H9 (cell line): ENCODE data around the gene TAF4. TPM values are rescaled to one million over a fixed set of nuclear protein-coding genes. Genes with fewer than 3 reads are reported as not detected.

Experiments
- DNase-seq: peaks from one replicate; pipeline ENCODE4 v3.0.0-alpha.2; 2017
- H2AFZ ChIP-seq: one replicate; pipeline ENCODE4 v1.6.1; 2013; ENCODE audit warnings: mild to moderate bottlenecking, low read length, control low read depth, moderate library complexity
- H2AK5ac ChIP-seq: 2 replicates; pipeline ENCODE4 v1.6.1; 2013; ENCODE audit warnings: low read length, control low read depth, mixed read lengths; ENCODE audit not compliant: insufficient read length
- H2BK120ac ChIP-seq: one replicate; pipeline ENCODE4 v1.6.1; 2013; ENCODE audit warnings: low read depth, mild to moderate bottlenecking, low read length, control low read depth, inconsistent platforms; ENCODE audit not compliant: poor library complexity, severe bottlenecking
- H2BK12ac ChIP-seq: 2 replicates; pipeline ENCODE4 v1.6.1; 2013; ENCODE audit warnings: low read length, control low read depth, mixed read lengths, low read depth; ENCODE audit not compliant: insufficient read length
- H2BK15ac ChIP-seq: 2 replicates; pipeline ENCODE4 v1.6.1; 2013; ENCODE audit warnings: low read depth, low read length, control low read depth
- H2BK20ac ChIP-seq: one replicate; pipeline ENCODE4 v1.6.1; 2013; ENCODE audit warnings: low read depth, mild to moderate bottlenecking, low read length, control low read depth, inconsistent platforms; ENCODE audit not compliant: poor library complexity, severe bottlenecking
- H2BK5ac ChIP-seq: 2 replicates; pipeline ENCODE4 v1.6.1; 2013; ENCODE audit warnings: low read length, control low read depth, mixed read lengths; ENCODE audit not compliant: insufficient read length
- H3K14ac ChIP-seq: 2 replicates; pipeline ENCODE4 v1.6.1; 2013; ENCODE audit warnings: low read length, control low read depth; ENCODE audit not compliant: insufficient read depth
- H3K18ac ChIP-seq: 2 replicates; pipeline ENCODE4 v1.6.1; 2013; ENCODE audit warnings: low read depth, mild to moderate bottlenecking, mixed read lengths, low read length, control low read depth; ENCODE audit not compliant: insufficient read length
- H3K23ac ChIP-seq: 2 replicates; pipeline ENCODE4 v1.6.1; 2013; ENCODE audit warnings: low read length, control low read depth, mixed read lengths, low read depth; ENCODE audit not compliant: insufficient read length
- H3K23me2 ChIP-seq: 2 replicates; pipeline ENCODE4 v1.6.1; 2013; ENCODE audit warnings: low read depth, mild to moderate bottlenecking, mixed read lengths, low read length, control low read depth; ENCODE audit not compliant: insufficient read length, poor library complexity, severe bottlenecking
- H3K27ac ChIP-seq: 2 replicates; pipeline ENCODE4 v1.5.1; 2013; ENCODE audit warnings: low read length, control low read depth, mixed read lengths, low read depth; ENCODE audit not compliant: insufficient read length
- H3K27me3 ChIP-seq: 2 replicates; pipeline ENCODE4 v1.6.1; 2013; ENCODE audit warnings: low read length, control low read depth, inconsistent platforms; ENCODE audit not compliant: insufficient read depth
- H3K4ac ChIP-seq: 2 replicates; pipeline ENCODE4 v1.6.1; 2013; ENCODE audit warnings: low read depth, mild to moderate bottlenecking, control low read depth, inconsistent platforms, low read length, moderate library complexity
- H3K4me1 ChIP-seq: 2 replicates; pipeline ENCODE4 v1.6.1; 2013; ENCODE audit warnings: low read length, control low read depth, inconsistent platforms; ENCODE audit not compliant: insufficient read depth
- H3K4me2 ChIP-seq: 2 replicates; pipeline ENCODE4 v1.6.1; 2013; ENCODE audit warnings: low read length, control low read depth, mixed read lengths; ENCODE audit not compliant: insufficient read length, insufficient read depth
- H3K56ac ChIP-seq: 2 replicates; pipeline ENCODE4 v1.6.1; 2013; ENCODE audit warnings: low read depth, mild to moderate bottlenecking, mixed read lengths, low read length, control low read depth; ENCODE audit not compliant: insufficient read length
- H3K79me1 ChIP-seq: 2 replicates; pipeline ENCODE4 v1.6.1; 2013; ENCODE audit warnings: low read depth, mild to moderate bottlenecking, moderate library complexity, low read length, control low read depth, inconsistent platforms; ENCODE audit not compliant: insufficient read depth, poor library complexity, severe bottlenecking
- H3K79me2 ChIP-seq: 2 replicates; pipeline ENCODE4 v1.6.1; 2013; ENCODE audit warnings: low read length, control low read depth, inconsistent platforms; ENCODE audit not compliant: insufficient read depth
- H3K9ac ChIP-seq: 2 replicates; pipeline ENCODE4 v1.6.1; 2013; ENCODE audit warnings: low read length, control low read depth, mixed read lengths; ENCODE audit not compliant: insufficient read length; ENCODE audit errors: extremely low read depth
- H3K9me3 ChIP-seq: one replicate; pipeline ENCODE4 v1.6.1; 2013; ENCODE audit warnings: low read depth, low read length, inconsistent platforms; ENCODE audit not compliant: control insufficient read depth
- H3T11ph ChIP-seq: one replicate; pipeline ENCODE4 v1.6.1; 2013; ENCODE audit warnings: mild to moderate bottlenecking, low read length, control low read depth, inconsistent platforms
- H4K20me1 ChIP-seq: one replicate; pipeline ENCODE4 v1.6.1; 2013; ENCODE audit not compliant: control insufficient read depth, insufficient read length, insufficient read depth
- H4K5ac ChIP-seq: 2 replicates; pipeline ENCODE4 v1.6.1; 2013; ENCODE audit warnings: low read depth, mild to moderate bottlenecking, mixed read lengths, low read length, control low read depth; ENCODE audit not compliant: insufficient read length
- H4K8ac ChIP-seq: replicated peaks from 2 replicates; pipeline ENCODE4 v1.6.1; 2013; ENCODE audit warnings: low read length, control low read depth, mixed read lengths, low read depth; ENCODE audit not compliant: insufficient read length
- H4K91ac ChIP-seq: 2 replicates; pipeline ENCODE4 v1.6.1; 2013; ENCODE audit warnings: low read depth, mild to moderate bottlenecking, moderate library complexity, mixed read lengths, low read length, control low read depth; ENCODE audit not compliant: insufficient read length
- H3K27ac Mint-ChIP-seq, 3 experiments: 2 replicates in 2 of 3; 3 replicates in 1 of 3; pipeline ENCODE4 v1.8.0; 2020 to 2021; ENCODE audit warnings: mixed read lengths in 3 of 3, mild to moderate bottlenecking in 1 of 3, moderate library complexity in 1 of 3
- H3K27me3 Mint-ChIP-seq: 2 replicates; pipeline ENCODE4 v1.8.0; 2021; ENCODE audit warnings: low read depth, mild to moderate bottlenecking, moderate library complexity, mixed read lengths
- H3K36me3 Mint-ChIP-seq, 3 experiments: 2 replicates in 2 of 3; 3 replicates in 1 of 3; pipeline ENCODE4 v1.8.0; 2020 to 2021; ENCODE audit warnings: low read depth in 3 of 3, mixed read lengths in 3 of 3; ENCODE audit not compliant: insufficient read depth in 1 of 3
- H3K4me1 Mint-ChIP-seq, 2 experiments: 2 replicates each; pipeline ENCODE4 v1.8.0; 2020; ENCODE audit warnings: mixed read lengths in 2 of 2
- H3K4me3 Mint-ChIP-seq, 2 experiments: 2 replicates in 1 of 2; 3 replicates in 1 of 2; pipeline ENCODE4 v1.8.0; 2020 to 2021; ENCODE audit warnings: mild to moderate bottlenecking in 2 of 2, mixed read lengths in 2 of 2, moderate library complexity in 1 of 2
- H3K9me3 Mint-ChIP-seq, 2 experiments: 2 replicates in 1 of 2; 3 replicates in 1 of 2; pipeline ENCODE4 v1.8.0; 2020; ENCODE audit warnings: mild to moderate bottlenecking in 2 of 2, mixed read lengths in 2 of 2, moderate library complexity in 1 of 2
- WGBS: extraction: QIAGEN DNeasy Blood & Tissue Kit; methylation state at CpG from one replicate; pipeline ENCODE4 v1.1.7; 2013; ENCODE audit warnings: missing lambda C conversion rate, low lambda C conversion rate, mixed read lengths; ENCODE audit not compliant: insufficient read length; ENCODE audit errors: extremely low coverage; 5-methylcytosine and 5-hydroxymethylcytosine counted together
- total RNA-seq: library from RNA; stranded (reverse); gene quantifications from 2 replicates; pipeline ENCODE4 v1.2.1, GENCODE V29; 2021
- TF ChIP-seq, protein P1 (sequence below): fragments of 200-600 bp; sonication (generic); conservative IDR thresholded peaks from 3 replicates; pipeline ENCODE4 v1.8.0; 2021; ENCODE audit warnings: antibody characterized with exemption, mild to moderate bottlenecking

Gene TAF4
- total RNA-seq, 1 experiment from 2014 or later, result 30.8 TPM

DNA sequence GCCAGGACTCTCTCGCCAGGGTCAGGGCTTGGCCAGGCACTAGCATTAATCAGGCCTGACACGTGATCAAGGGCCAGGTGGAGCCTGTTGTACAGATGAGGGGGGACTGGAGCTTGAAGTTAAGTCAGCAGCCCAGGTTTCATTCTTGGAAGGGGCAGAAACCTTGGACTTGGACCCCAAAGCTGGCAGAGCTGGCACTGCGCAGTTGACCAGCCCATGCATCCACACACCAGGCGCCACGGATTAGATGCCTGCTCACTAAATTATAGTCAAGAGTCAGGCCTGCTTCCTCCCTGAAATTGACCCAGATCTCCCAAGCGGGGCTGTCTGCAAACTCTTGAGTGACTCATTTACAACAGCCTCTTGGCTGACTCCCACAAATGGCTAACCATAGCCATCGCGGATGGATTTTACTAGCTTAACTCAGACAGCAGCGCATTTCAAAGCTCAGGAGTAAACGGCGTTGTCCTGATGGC is 4.1 kb upstream of the TAF4 start:
- no peak overlapping the region for H2BK20ac ChIP-seq
- H3K79me2 ChIP-seq, result no peaks in the 10 kb centered on the region
- no peak overlapping the region for H3K9ac ChIP-seq
- H4K20me1 ChIP-seq, result no peaks in the 10 kb centered on the region
- H3K9me3 ChIP-seq, result peaks cover 21% of the 10 kb centered on the region
- no peak overlapping the region for H2AFZ ChIP-seq
- Mint-ChIP-seq H3K4me1 (peaks cover 14 to 18% of the 10 kb centered on the region in 2 experiments), H3K27me3 (peaks cover 31% of the 10 kb centered on the region), H3K27ac (no peak overlapping the region), H3K36me3 (peaks cover 3 to 13% (median 5%) of the 10 kb centered on the region in 3 experiments; a peak in 5 of 7 replicates), H3K9me3 (peaks cover 25 to 34% of the 10 kb centered on the region in 2 experiments), H3K4me3 (no peak overlapping the region)
- H3K79me1 ChIP-seq, result no peaks in the 10 kb centered on the region
- no peaks in the 10 kb centered on the region for H3K27me3 ChIP-seq
- H3K23me2 ChIP-seq, result peaks cover 9% of the 10 kb centered on the region
- H3K4me2 ChIP-seq, result no peak overlapping the region
- no peak for DNase-seq
- no peak overlapping the region for H2BK12ac ChIP-seq
- H4K5ac ChIP-seq, result no peak overlapping the region
- H4K91ac ChIP-seq, result no peak overlapping the region
- H2AK5ac ChIP-seq, result no peak overlapping the region
- no peak overlapping the region for H4K8ac ChIP-seq
- H3K23ac ChIP-seq, result no peak overlapping the region
- H3K4ac ChIP-seq, result no peak overlapping the region
- H3K18ac ChIP-seq, result no peak overlapping the region
- no peak overlapping the region for H2BK5ac ChIP-seq
- no peak overlapping the region for H3K56ac ChIP-seq
- TF ChIP-seq, protein P1, sequence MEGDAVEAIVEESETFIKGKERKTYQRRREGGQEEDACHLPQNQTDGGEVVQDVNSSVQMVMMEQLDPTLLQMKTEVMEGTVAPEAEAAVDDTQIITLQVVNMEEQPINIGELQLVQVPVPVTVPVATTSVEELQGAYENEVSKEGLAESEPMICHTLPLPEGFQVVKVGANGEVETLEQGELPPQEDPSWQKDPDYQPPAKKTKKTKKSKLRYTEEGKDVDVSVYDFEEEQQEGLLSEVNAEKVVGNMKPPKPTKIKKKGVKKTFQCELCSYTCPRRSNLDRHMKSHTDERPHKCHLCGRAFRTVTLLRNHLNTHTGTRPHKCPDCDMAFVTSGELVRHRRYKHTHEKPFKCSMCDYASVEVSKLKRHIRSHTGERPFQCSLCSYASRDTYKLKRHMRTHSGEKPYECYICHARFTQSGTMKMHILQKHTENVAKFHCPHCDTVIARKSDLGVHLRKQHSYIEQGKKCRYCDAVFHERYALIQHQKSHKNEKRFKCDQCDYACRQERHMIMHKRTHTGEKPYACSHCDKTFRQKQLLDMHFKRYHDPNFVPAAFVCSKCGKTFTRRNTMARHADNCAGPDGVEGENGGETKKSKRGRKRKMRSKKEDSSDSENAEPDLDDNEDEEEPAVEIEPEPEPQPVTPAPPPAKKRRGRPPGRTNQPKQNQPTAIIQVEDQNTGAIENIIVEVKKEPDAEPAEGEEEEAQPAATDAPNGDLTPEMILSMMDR, result no peak
- no peaks in the 10 kb centered on the region; the same call in 1 of the 2 replicates for H3K4me1 ChIP-seq
- H3T11ph ChIP-seq, result no peak overlapping the region
- no peak overlapping the region for H3K14ac ChIP-seq
- no peak overlapping the region for H2BK120ac ChIP-seq
- H2BK15ac ChIP-seq, result no peak overlapping the region
- no peak overlapping the region for H3K27ac ChIP-seq
- WGBS, result no CpG with 5 or more reads among the region's 11 CpGs
